GM18505 (cell line): ENCODE results near the gene PTPRG.

ENCODE experiments used
- ATAC-seq: cut with Tn5 transposase; IDR thresholded peaks from one replicate; pipeline ENCODE4 v1.9.1; 2021; ENCODE audit not compliant: unreplicated experiment
- POLR2A ChIP-seq: IDR thresholded peaks from 4 replicates; pipeline ENCODE4 v1.6.1; 2011; ENCODE audit warnings: borderline replicate concordance; ENCODE audit not compliant: insufficient read depth, insufficient read length; ENCODE audit errors: extremely low read depth

PTPRG gene

GRCh38 chr3:61561374-61562041 lies at the start of gene PTPRG:
Gene PTPRG (plus strand): TSS chr3:61561571. CDS start chr3:61562288, 717 bp downstream.
- peak; percentile 47 for ATAC-seq
- TF ChIP-seq POLR2A: peak; percentile 52

- ATAC-seq: no peak
Measured at GRCh38 chr3:61518590-61518989, 42.8 kb upstream of the PTPRG start.

GRCh38 chr3:61520966-61521628 lies 40.3 kb upstream of the PTPRG start:
- ATAC-seq: peak; percentile 96
- no peak for TF ChIP-seq POLR2A

More at GRCh38 chr3:61518590-61518989, 42.8 kb upstream of the PTPRG start:
- TF ChIP-seq POLR2A: no peak

- no peak for TF ChIP-seq POLR2A
- no peak for ATAC-seq
Measured at GRCh38 chr3:61522060-61522459, 39.3 kb upstream of the PTPRG start.

GRCh38 chr3:61522626-61523025 lies 38.7 kb upstream of the PTPRG start:
- ATAC-seq: no peak
- TF ChIP-seq POLR2A: no peak

GRCh38 chr3:61524933-61525332 lies 36.4 kb upstream of the PTPRG start:
- TF ChIP-seq POLR2A: no peak
- ATAC-seq: no peak

- TF ChIP-seq POLR2A: no peak
- no peak for ATAC-seq
Measured at GRCh38 chr3:61526308-61526707, 35.1 kb upstream of the PTPRG start.

- no peak for TF ChIP-seq POLR2A
- ATAC-seq: no peak
Measured at GRCh38 chr3:61527011-61527410, 34.4 kb upstream of the PTPRG start.

- no peak for ATAC-seq
Measured at GRCh38 chr3:61530355-61530754, 31.0 kb upstream of the PTPRG start.

GRCh38 chr3:61531528-61531927 lies 29.8 kb upstream of the PTPRG start:
- ATAC-seq: no peak
- no peak for TF ChIP-seq POLR2A

More at GRCh38 chr3:61530355-61530754, 31.0 kb upstream of the PTPRG start:
- no peak for TF ChIP-seq POLR2A

GRCh38 chr3:61532739-61533500 lies 28.5 kb upstream of the PTPRG start:
- ATAC-seq: no peak
- TF ChIP-seq POLR2A: no peak

GRCh38 chr3:61535826-61536225 lies 25.5 kb upstream of the PTPRG start:
- no peak for TF ChIP-seq POLR2A
- ATAC-seq: no peak

- no peak for TF ChIP-seq POLR2A
- ATAC-seq: no peak
Measured at GRCh38 chr3:61537366-61537765, 24.0 kb upstream of the PTPRG start.

- no peak for ATAC-seq
- TF ChIP-seq POLR2A: no peak
Measured at GRCh38 chr3:61538486-61538885, 22.9 kb upstream of the PTPRG start.

- no peak for TF ChIP-seq POLR2A
- ATAC-seq: no peak
Measured at GRCh38 chr3:61541694-61542093, 19.7 kb upstream of the PTPRG start.

- no peak for TF ChIP-seq POLR2A
- no peak for ATAC-seq
Measured at GRCh38 chr3:61545716-61546115, 15.7 kb upstream of the PTPRG start.
